GM21390 (cell line): ENCODE data around the gene BSPH1.
"Not testable (repeated sequence)": the region's sequence is repeated elsewhere in the genome, so short reads cannot be mapped to it uniquely, and the experiment has no call there.

ENCODE experiments used
- ATAC-seq: cut with Tn5 transposase; IDR thresholded peaks from one replicate; pipeline ENCODE4 v1.9.1; 2021; ENCODE audit not compliant: unreplicated experiment

The BSPH1 gene

GRCh38 chr19:47928581-47928980, 63.4 kb downstream of the BSPH1 start:
- not testable (repeated sequence) for ATAC-seq

GRCh38 chr19:47920107-47920506, 71.9 kb downstream of the BSPH1 start:
- not testable (repeated sequence) for ATAC-seq
